GM18868 (cell line): ENCODE data around the gene SYCE1.
"Not testable (repeated sequence)": the region's sequence is repeated elsewhere in the genome, so short reads cannot be mapped to it uniquely, and the experiment has no call there.

Source experiments
- ATAC-seq: cut with Tn5 transposase; IDR thresholded peaks from one replicate; pipeline ENCODE4 v1.9.1; 2021; ENCODE audit warnings: mild to moderate bottlenecking, moderate library complexity; ENCODE audit not compliant: unreplicated experiment

The SYCE1 gene, protein sequence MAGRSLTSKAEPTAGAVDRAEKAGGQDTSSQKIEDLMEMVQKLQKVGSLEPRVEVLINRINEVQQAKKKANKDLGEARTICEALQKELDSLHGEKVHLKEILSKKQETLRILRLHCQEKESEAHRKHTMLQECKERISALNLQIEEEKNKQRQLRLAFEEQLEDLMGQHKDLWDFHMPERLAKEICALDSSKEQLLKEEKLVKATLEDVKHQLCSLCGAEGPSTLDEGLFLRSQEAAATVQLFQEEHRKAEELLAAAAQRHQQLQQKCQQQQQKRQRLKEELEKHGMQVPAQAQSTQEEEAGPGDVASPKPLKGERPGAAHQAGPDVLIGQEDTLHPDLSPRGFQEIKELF

DNA sequence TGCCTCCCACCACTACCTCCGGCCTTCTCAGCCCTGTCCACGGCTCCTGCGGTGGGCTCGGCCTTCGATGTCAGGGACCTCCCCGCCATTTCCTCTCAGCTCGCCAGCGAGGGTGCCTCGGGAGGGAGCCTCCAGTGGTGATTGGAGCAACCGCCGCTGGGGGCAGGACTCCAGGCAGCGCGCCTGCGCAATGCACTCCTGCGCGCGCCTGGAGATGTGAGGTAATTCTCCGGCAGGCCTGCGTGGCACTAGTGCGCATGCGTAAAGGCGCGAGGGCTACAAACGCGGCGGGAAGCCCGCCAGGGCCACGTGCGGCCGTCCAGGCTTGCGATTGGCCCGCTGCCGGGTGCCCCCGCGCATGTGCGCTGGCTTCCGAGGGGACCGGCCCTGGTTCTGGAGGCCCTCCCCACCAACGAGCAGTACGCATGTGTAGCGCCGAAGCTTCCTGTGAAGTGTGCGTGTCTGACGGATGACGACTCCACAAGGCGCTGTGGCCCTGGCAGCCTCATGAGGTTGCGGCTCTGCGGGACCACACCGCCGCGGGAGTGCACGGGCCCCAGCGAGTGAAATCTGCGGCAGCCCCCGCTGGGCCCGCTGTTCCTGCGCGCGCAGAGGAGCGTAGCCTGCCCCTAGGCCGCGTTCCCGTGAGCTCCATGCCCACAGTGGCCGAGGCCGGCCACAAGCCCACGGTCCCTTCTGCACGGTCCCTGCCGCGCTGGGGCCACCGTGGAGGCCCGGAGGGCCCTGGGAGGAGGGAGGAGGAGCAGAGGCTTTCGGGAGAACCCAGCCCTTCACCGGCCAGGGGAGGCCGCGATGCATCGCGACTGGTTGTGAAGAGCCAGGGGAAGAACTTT, at the start of gene SYCE1:
SYCE1 (minus strand) TSS at position 143 of the 854 bp plus-strand sequence; CDS start at position 89, 54 bp downstream.
- ATAC-seq = no peak

DNA sequence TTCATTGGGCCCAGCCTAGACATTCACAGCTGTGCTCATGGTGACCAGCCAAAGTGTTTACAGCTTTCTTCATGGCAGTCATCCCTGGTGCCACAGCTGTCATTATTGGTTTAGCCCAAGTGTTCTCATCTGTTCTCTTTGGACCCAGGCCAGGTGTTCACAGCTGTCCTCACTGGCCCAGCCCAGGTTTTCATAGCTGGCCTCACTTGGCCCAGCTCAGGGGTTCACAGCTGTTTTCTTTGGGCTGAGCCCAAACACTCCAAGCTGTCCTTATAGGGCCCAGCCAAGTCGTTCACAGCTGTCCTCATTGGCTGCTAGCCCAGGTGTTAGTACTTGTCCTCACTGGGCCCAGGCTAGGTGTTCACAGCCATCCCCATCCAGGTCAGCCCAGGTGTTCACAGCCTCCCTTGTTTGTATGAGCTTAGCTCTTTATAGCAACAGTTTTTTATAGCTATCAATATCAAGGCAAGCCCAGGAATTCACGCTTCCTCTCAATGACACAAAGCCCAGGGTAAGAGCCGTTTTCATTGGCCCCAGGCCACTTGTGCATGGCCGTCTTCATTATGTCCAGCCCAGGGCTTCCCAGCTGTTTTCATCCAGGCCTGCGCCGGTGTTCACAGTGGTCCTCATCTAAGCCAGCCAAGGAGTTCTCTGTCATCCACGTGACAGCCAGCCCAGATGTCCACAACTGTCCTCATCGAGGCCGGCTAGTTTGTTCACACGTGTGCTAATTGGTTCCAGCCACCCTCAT, 49.6 kb upstream of the SYCE1 start:
- no peak for ATAC-seq

DNA sequence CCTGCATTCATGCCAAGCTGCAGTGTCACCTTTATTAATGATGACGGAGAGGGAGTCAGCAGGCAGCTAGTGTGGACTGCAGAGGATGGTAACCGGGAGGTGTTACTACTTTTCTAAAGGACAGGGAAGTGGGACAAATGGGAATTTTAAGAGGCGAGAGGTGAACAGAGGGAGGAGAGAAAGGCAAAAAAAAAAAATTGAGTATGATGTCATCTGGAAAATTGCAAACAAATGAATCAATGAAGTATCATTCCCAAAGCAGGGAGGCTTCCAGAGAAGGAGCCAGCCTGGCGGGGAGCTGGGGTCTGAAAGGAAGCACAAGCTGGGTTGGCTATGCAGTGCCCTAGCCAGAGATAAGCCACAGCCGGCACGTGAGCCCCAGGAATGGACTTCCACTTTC, 48.3 kb upstream of the SYCE1 start:
- ATAC-seq = no peak

DNA sequence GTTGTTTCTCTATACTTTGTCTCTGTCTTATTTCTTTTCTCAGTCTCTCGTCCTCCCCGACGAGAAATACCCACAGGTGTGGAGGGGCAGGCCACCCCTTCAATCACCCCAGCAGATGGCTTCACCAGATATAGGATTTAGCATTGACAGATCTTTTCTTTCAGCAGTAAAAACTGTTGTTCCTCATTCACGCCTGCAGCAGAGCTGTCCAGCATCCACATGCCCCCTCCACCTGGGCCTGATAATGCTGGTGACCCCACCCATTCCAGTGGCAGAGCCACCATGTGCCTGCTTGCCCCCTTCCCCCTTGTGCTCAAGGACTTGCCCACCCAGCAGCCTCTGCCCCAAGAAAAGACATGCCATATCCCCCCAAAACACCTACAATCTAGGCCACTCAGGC, 45.7 kb upstream of the SYCE1 start:
- no peak for ATAC-seq

DNA sequence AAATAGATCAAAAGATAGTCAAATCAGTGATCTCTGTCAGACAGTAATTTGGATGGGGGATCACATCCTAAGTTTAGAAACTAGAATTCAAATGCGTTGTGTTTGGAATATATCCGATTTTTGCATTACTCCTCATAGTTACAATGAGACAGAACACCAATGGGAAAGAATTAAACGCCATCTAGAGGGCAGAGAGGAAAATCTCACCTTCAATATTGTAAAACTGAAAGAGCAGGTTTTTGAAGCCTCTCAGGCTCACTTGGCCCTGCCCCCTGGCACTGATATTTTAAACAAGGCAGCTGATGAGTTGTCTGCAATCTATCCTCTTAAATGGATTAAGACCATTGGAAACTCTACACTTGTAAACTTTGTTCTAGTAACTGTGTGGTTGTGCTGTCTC, 43.5 kb upstream of the SYCE1 start:
- no peak for ATAC-seq

DNA sequence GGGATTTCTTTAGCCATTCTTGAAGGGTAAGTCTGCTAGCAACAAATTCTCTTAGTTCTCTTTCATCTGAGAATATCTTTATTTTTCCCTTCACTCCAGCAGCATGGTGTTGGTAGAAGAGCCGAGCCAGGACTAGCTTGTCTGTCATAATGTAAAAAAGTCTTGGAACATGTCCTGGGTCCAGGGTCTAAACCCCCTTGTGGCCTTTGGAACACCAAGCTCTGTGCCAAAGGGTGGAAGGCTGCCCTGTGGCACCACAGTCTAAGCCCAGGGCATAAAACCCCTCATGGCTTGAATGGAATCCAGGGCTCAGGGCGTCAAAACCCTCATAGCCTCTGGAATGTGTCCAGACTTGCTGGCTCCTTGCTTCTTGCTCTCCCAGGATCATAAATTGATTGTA, 38.1 kb upstream of the SYCE1 start:
- not testable (repeated sequence) for ATAC-seq

DNA sequence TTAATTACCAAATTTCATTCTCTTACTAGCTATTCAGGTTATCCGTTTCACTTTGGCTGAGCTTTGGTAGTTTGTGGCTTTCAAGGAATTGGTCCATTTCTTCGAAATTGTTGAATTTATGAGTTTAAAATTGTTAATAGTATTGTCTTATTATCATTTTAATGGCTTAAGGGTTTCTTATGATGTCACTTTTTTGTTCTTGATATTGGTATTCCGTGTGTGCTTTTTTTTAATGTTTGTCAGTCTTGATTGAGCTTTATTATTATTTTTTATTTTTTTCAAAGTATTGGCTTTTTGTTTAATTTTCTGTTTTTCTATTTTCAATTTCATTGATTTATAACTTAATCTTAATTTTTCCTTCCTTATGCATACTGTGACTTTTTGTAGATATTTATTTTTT, 35.3 kb upstream of the SYCE1 start:
- no peak for ATAC-seq

DNA sequence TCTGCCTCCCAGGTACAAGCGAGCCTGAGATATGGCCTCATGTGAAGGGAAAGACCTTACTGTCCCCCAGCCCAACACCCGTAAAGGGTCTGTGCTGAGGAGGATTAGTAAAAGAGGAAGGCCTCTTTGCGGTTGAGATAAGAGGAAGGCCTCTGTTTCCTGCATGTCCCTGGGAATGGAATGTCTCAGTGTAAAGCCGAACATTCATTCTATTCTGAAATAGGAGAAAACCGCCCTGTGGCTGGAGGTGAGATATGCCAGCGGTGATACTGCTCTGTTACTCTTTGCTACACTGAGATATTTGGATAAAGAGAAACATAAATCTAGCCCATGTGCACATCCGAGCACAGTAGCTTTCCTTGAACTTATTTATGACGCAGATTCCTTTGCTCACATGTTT, 34.5 kb upstream of the SYCE1 start:
- ATAC-seq = not testable (repeated sequence)

DNA sequence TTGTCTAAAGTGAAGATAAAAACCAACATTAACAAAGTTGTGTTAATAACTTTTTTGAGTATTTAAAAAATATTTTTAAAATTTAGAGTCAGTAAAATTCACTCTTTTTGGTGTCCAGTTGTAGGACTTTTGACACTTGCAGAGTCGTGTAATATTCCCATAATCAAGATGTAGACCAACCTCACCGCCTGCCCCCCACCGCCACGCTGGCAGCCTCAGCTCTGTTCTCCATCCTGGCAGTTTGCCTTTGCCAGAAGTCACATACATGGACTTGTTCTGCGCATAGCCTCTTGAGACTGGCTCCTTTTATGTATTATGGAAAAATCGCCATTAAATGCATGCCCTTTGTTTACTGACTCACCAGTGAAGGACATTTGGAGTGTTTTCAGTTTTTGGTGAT, 27.3 kb upstream of the SYCE1 start:
- ATAC-seq = no peak

DNA sequence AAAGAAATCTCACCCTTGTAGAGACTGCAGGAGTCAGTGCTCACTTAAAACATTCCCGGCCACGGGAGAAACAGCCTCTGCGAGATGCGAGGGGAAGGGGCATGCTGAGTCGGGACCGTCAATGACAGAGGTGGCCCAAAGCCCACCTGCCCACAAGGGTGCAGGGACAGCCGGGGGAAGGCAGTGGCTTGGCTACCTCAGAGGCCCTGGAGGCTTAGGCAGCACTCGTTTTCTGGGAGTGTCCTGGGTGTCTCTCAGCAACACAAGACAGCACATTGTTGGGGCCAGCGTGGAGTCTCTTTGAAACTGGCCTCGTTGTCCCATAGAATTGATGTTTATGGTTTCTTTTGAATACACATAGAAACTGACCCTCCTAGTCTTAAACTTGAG, 25.6 kb upstream of the SYCE1 start:
- no peak for ATAC-seq

DNA sequence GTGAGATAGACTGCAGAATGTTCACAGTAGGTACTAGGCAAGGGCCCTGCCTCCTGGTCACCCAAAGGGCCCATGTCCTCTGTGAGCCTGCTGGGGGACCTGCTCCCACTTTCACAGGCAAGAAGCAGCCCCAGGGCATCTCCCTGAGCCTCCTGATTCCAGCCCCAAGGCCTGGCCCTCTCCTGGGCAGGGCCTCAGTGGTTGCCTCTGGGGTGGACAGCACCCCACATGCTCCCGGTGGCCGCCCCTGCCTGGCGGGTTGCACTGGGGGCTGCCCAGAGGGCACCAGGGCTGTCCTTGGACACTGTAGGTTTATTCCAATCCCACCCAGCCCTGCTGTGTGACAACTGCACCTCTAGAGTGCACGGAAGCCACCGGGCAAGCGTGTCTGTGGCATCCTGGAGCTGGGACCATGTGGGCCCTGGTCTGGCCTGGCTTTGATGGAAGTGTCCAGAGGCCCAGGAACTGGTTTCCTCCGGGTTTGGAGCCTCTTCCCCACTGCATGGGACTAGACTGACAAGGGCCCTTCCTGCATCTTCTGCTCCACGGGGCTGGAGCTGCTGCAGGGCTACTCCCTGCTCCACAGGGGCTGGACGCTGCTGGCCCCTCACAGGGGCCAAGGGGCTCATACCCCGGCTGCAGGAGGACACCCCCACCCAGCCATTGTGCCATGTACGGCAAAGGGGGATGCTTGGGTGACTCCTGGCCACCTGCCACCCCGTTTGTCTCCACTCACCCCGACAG, 25.0 kb upstream of the SYCE1 start:
- no peak for ATAC-seq

DNA sequence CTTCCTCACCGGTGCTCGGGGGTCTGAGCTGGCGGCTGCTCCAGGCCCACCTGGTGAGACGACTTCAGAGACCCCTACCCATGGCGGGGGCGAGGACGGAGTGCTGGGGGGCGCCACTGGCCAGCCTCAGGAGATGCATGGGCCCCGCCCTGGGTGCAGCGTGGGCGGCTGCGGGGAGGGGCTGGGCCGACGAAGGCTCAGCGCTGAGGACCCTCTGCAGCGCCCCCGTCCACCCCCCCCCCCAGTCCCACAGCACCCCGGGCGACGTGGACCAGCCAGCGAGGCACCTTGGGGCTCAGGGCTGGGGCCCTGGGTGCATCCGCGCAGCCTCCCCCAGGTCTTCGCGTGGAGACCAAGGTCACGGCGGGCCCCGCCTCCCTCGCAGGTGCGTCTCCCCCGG, 11.7 kb upstream of the SYCE1 start:
- ATAC-seq = not testable (repeated sequence)

DNA sequence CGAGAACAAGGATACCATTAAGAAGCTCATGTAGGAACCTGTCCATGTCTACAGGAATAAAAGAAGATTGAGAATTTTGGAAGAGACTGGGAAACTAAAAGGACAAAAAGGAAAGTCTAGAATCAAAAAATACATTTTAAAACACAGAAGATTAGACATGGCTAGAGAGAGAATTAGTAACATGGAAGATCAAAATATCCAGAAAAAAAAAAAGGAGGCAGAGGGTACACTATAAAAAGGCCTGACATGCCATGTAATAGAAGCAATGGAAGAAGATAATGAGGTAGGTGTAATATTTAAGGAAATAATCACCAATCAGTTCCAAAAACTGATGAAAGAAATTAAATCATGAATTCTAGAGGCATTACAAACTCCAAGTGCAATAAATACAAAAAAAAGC, 8.1 kb upstream of the SYCE1 start:
- not testable (repeated sequence) for ATAC-seq

DNA sequence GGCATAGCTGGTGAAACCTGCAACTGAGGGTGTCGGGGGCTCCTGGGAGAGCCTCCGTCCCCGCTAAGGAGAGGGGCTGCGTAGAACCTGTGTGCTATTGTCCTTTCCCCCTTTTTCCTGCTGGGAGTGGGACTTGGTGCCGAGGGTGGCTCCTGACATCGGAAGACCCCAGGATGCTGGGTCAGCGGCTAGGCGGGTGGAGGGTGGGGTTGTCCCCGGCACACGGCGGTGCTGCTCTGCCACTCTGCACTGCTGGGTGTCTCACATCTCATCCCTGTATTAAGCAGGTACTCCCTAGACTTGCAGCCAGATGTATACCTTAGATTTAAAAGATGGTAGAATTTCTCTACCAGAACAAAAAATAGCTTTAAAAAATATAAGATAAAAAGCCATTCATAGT, 6.7 kb upstream of the SYCE1 start:
- not testable (repeated sequence) for ATAC-seq

DNA sequence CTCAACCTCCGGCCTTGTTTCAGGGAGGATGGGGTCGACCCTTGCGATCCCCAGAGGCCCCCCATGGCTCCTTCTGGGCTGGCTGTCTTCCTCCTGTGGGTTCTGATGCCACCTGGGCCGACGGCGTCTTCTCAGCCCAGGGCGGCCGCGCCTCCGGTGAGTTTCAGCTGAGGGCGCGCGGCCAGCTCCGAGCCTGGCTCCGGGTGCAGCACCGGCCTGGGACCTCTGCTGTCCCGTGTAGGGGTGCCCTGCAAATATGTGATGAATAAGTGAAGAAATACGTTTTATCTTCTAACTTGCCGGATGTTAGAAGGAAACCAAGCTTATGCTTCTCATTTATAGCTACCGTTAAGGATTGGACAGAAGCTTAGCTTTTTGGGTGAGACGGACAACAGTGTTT, 4.4 kb upstream of the SYCE1 start:
- not testable (repeated sequence) for ATAC-seq

DNA sequence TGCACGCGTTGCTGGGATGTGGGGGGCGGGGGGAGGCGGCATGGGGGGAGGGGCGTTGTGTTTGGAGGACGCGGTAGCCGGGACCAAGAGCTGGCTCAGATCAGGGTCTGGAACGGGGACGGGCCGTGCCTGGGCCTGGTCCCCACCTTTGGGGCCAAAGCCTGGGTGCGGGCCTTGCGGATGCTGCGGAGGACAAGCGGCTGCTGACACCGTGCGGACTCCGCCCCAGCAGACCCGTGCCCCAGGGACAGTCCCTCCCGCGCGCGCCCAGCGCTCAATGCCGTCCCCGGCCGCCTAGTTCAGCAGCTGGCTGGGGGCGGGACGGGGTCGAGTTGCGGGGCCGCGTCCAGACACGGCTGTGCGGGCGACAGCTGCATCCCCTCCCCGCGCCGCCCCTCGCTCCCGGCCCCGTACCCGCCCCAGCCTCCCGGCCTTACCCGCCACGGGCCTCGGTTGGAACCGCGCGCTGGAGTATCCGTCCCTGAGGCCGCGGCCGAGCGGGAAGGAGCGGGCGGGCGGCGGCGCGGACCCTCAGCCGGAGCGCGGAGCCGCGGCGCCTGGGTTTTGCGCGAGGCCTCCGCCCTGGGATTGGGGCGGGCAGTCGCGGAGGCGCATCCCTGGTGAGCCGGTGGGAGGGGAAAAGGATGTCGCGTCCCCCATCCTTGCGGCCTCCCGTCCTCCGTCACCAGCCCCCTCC, 3.6 kb upstream of the SYCE1 start:
- not testable (repeated sequence) for ATAC-seq

DNA sequence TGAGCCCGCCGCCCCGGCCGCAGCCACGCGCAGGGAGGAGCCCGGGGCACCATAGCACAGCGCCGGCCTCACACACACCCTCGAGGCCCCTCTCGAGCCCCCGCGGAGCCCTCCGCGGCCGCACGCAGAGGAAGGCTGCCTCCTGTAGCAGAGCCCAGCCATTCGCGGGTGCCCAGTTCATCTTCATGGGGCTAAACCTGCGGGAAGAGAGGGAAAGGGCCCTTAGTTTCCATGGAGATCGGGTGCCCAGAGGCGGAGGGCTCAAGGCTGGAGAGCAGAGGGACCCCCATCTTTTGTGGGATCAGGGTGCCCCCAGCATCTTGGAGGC, 2.9 kb upstream of the SYCE1 start:
- ATAC-seq = no peak

DNA sequence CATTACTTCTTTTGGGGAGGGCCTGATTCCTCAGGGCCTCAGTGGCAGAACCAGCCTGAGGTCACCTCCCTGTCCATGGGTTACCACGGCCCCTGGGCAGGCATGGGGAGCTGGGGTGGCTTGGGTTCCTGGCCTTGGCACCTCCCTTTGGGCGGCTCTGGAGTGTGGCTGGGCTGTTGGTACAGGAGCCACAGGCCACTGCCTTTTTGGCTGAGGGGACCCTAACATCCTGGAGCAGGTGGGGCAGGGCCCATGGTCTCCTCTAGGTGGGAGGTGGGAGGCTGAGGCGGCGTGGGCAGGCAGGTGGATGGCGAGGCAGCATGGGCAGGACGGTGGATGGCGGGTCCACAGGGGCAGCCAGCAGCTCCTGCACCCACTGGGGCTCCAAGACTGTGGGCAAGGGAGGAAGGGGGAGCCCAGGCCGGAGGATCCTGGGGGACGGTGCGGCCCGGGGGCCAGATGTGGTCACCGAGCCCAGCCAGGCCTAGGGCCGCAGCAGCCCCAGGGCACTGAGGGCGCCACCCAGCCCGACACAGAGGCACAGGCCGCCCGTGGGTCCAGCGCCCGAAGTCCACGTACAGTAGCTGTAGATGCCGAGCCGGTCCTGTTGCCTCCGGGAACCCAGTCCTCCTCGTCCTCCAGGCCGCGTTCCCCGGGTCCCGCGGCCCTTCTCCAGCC, 2.4 kb upstream of the SYCE1 start:
- ATAC-seq = no peak

DNA sequence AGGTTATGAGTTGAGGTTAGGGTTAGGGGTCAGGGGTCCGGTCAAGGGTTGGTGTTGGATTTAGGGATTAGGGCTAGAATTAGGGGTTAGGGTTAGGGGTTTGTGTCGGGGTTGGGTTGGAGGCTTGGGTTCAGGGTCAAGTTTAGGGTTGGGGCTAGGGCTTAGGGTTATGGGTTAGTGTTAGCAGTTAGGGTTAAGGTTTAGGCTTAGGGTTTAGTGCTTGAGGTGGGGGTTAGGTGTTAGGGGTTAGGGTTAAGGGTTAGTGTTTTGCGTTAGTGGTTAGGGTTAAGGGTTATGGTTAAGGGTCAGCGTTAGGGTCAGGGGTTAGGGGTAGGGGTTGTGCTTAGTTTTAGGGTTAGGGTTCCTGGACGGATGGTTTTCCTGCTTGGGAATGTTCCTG, 1.7 kb upstream of the SYCE1 start:
- ATAC-seq = no peak

DNA sequence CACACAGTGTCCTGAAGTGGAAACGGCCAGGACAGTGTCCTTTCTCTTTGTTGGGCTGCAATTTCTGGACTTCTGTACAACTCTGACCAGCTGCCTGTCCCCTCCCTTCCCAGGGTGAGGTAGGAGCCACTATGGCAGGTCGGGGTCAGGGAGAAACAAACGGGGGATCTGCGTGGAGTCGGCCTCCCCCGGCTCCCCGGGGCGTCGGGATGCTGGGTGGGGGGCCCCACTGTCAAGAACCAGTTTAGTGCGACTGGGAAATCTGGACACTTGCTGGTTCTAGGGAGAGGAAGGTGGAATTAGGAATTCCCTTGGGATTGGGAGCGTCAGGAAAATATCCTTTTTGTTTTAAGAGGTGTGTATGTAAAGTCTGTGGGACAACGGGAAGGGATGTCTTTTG, 567 bp downstream of the SYCE1 start:
- no peak for ATAC-seq
